Measurements from ENCODE around the gene DESI2.
"Not testable (repeated sequence)": the region's sequence is repeated elsewhere in the genome, so short reads cannot be mapped to it uniquely, and the experiment has no call there.

Gene DESI2

DNA sequence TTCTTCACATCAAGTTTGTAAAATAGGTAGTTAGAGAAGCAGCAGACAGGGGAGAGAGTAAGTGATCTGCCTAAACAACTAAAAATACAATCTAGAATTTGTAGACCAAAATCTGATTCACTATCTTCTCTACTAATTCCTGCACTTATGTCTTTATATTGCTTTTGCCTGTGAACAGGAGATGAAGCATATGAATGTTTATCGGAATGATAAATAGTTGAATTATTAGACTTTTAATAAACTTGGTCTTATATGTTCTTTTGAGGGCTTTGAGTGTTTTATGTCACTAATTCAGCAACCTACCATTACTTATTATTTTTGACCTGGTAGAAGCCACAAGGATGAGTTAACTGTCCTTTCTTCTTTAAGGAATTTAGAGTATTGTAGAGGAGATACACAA lies 2.3 kb downstream of the DESI2 start:
- DNase-seq = no peak

DNA sequence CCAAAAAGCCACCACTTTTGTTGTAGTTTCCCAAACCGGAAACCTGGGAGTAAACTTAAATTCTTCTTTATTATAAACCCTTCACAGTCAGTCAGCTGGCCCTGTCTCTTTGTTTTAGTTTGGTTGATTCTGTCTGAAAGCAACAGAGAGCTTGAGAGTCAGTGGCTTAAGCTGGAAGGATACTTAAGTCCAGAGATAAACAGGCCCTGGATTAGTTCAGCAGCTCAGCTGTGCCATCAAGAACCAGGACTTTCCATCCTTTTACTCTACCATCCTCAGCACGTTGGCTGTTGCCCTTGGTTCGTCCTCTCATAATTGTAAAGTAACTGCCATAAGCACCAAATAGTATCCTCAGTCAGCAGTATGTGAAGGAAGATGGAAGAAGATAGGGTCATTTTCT lies 4.5 kb downstream of the DESI2 start:
- no peak for DNase-seq

DNA sequence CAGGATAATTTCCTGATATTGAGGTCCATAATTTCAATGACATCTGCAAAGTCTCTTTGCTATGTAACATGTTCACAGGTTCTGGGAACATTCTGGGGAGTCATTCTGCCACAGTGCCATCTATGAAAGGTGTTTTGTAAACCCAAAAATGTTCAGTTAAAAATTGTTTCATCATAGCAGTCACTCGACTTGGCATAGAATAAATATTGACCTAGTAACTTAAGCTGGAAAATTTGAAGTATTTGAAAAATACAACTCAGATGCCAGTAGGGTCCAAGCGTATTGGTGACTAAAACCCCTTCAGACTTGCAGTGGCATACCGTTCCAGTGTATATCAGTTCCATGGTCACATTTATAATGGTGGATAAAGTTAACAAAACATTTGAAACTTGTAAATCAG lies 6.8 kb downstream of the DESI2 start:
- no peak for DNase-seq

DNA sequence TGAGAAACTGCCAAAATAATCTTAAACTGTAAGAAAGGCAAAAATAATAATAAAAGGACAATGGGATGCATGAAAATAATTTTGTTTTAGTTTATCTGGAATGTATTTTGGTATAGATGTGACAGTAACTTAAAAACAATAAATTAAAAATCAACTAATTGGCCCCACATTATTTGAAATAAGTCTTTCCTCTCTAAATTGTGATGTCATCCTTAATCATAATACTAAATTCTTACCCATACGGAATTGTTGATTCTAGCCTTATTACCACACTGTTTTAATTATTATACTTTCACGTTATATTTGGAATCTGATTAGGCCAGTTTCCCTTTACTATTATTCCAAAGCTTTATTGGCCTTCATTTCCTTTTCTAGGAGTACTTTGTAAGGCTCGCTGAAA lies 7.7 kb downstream of the DESI2 start:
- DNase-seq = no peak

DNA sequence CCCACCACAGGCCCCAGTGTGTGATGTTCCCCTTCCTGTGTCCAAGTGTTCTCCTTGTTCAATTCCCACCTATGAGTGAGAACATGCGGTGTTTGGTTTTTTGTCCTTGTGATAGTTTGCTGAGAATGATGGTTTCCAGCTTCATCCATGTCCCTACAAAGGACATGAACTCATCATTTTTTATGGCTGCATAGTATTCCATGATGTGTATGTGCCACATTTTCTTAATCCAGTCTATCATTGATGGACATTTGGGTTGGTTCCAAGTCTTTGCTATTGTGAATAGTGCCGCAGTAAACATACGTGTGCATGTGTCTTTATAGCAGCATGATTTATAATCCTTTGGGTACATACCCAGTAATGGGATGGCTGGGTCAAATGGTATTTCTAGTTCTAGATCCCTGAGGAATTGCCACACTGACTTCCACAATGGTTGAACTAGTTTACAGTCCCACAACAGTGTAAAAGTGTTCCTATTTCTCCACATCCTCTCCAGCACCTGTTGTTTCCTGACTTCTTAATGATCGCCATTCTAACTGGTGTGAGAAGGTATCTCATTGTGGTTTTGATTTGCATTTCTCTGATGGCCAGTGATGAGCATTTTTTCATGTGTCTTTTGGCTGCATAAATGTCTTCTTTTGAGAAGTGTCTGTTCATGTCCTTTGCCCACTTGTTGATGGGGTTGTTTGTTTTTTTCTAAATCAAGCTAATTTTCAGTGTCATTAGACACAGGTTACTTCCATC lies 8.8 kb downstream of the DESI2 start:
- not testable (repeated sequence) for DNase-seq

DNA sequence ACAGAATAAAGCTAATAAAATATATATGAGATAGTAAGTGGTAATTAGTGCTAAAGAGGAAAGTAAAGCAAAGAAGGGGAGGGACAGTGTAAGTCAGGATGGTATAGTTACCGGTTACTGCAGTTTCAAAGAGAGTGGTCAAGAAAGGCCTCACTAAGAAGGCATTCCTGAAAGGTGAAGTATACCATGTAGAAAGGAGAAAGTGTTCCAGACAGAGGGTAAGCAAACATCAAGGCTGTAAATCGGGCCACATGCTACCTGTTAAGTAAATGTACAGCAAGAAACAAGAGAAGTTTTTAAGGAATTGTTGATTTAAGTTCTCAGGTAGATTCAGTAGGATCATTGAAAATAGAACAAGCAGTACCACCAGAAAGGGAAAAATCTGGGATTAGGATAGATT lies 9.7 kb downstream of the DESI2 start:
- DNase-seq = no peak

DNA sequence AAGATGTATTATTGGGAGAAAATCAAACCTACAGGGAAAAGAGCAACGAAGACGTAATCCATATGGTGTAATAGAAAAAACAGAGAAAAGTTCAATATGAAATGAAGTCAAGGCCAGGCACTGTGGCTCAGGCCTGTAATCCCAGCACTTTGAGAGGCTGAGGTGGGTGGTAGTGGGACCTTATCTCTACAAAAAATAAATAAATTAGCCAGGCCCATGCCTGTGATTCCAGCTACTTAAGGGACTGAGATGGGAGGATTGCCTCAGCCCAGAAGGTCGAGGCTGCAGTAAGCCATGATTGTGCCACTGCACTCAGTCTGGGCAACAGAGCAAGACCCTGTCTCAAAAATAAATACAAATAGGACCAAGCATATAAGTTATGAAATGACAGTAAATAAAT lies 11.4 kb downstream of the DESI2 start:
- no peak for DNase-seq

DNA sequence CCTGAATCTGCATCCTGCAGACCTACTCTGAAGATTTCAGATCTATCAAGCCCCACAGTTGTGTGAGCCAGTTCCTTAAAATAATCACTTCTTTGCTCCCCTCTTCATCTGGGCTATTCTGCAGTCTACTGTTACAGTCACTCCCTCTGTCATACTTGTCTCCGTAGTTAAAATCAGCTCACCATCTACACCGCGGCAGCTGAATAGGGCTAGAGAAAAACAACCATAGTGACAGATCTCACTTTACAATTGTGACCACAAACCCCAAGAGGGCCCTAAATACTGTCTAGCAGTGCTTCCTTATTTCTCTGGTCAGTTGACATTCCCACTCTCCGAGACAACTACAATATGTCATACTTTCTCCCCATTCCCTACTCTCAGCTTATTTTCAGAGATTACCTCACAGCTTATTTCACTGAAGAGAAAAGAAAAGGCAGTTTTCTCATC lies 12.9 kb downstream of the DESI2 start:
- no peak for DNase-seq

DNA sequence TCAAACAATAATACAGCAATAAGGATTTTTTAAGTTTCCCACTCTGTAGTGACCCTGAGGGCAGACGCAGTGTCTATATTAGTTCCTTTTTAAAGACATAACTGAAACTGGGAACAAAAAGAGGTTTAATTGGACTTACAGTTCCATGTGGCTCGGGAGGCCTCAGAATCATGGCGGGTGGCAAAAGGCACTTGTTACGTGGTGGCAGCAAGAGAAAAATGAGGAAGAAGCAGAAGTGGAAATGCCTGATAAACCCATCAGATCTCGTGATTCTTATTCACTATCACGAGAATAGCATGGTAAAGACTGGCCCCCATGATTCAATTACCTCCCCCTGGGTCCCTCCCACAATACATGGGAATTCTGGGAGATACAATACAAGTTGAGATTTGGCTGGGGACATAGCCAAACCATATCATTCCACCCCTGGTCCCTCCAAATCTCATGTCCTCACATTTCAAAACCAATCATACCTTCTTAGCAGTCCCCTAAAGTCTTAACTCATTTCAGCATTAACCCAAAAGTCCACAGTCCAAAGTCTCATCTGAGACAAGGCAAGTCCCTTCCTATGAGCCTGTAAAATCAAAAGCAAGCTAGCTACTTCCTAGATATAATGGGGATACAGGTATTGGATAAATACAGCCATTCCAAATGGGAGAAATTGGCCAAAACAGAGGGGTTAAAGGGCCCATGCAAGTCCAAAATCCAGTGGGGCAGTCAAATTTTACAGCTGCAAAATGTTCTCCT lies 13.9 kb downstream of the DESI2 start:
- DNase-seq = not testable (repeated sequence)

DNA sequence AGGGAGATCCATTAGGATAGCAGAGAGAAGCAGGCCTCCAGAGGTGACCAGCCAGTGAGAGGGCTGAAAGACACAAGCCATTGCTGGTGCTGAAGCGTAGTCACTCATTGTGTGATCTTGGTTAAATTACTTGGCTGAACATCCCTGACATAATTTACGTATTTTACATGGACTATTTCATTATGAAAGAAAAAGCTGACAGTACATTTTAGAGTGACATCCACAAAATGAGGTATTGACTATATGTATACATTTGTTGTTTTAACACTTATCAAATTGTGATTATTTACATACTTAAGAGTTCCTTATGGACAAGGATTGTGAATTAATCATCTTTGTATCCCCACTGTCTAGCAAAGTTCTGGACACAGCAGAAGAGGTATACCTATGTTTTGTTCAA lies 14.9 kb downstream of the DESI2 start:
- DNase-seq = no peak

DNA sequence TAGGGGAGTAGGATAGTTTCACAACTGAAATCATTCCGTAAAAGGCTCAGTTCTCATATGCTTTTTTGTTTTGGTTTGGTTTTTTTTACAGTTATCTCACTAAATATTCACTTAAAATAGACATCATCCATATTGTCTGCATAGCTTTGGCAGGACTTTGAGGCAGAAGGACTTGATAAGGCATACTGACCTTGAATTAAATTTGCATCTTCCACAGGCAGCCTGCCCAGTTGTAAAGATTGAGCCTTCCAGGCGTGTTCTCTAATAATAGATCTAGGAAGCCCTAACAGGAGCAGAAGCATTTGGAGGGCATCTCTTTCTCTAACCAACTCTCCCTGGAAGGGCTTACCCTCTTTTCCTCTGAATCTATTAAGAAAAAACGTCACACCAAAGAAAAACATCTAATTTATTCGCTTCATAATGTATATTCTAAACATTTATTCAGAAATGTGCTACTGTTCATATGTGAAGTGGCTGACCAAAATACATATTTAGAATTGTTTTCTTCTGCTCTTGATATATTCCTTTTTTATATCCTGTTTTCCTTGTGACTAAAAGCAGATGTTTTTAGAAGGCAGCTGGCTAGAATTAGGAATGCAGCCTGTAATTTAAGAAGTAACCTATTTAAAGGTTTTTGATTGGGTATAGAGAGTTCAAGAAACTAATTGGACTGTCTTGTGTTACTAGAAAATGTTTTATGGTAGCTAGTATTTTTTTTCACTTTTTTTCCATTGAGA lies 20.2 kb downstream of the DESI2 start:
- DNase-seq = no peak

DNA sequence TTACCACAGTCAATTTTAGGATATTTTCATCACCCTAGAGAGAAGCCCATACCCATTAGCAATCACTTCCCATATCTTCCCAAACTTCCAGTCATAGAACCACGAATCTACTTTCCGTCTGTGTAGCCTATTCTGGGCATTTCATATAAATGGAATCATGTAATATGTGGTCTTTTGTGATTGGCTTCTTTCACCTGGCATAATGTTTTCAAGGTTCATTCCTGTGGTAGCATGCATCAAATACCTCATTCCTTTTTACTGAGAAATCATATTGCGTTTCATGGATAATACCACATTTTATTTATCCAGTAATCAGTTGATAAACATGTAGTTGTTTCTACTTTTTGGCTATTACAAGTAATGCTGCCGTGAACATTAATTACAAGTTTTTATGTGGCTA lies 21.5 kb downstream of the DESI2 start:
- no peak for DNase-seq

DNA sequence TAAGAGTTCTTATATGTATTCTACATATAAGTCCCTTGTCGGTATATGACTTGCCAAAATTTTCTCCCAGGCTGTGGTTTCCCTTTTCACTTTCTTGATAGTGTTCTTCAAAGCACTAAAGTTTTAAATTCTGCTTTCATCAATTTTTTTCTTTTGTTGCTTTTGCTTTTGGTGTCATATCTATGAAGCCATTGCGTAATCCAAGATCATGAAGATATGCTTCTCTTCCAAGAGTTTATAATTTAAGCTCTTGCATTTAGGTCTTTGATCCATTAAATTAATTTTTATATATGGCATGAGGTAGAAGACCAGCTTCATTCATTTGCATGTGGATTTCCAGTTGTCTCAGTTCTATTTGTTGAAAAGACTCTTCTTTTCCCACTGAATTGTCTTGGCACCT lies 22.2 kb downstream of the DESI2 start:
- DNase-seq = no peak

DNA sequence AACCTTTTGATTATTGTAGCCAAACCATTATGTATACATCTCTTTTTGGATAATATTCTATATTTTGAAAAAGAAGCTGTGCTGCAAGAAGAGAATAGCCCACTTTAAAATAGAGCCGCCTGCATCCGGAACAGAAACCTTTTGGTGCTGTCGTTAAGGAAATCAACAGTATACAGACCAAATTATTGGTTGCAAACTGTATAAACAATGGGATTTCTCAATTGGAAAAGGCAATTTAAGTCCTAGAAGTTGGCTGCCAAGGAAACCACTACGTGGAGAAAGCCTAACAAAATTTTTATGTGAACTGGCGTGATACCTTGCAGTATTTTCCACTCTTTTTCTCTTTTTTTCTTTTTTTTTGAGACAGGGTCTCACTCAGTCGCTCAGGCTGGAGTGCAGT lies 25.8 kb downstream of the DESI2 start:
- DNase-seq = no peak

DNA sequence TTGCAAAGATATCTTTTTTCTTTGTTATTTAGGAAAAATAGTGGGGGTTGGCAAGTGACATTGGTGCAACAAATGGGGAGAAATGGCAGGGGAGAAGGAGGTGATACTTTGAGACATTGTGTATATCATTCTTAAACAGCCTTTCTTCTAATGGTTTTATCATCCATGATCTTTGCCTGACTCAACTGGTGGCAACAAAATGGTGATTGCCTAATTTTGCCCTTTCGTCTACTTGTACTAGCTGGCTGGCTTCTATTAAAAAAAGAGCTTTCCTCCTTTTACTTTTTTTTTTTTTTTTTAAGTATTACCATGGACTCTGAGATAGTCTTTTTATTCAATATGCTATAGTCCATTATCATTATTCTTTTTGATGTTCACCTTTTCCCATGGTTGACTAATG lies 27.7 kb downstream of the DESI2 start:
- no peak for DNase-seq

DNA sequence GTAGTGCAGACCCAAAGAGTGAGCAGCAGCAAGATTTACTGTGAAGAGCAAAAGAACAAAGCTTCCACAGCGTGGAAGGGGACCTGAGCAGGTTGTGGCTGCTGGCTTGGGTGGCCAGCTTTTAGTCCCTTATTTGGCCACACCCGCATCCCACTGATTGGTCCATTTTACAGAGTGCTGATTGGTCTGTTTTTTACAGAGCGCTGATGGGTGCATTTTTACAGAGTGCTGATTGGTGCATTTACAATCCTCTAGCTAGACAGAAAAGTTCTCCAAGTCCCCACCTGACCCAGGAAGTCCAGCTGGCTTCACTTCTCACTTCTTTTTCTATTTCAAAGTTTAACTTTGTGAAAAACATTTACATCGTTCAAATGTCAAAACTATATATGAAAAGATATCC lies 29.2 kb downstream of the DESI2 start:
- not testable (repeated sequence) for DNase-seq

DNA sequence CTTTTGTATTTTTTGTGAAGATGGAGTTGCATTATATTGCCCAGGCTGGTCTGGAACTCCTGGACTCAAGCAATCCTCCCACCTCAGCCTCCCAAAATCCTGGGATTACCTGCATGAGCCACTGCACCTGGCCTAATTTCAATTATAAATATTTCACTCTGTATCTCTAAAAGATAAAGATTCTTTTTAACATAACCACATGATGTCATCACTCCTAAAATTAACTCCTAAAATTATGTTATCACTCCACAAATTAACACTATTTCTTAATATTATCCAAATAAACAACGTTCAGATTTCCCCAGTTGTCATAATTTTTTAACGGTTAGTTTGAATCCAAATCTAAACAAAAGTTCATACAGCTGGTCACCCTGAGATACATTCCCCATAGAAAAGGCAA lies 43.0 kb downstream of the DESI2 start:
- no peak for DNase-seq

DNA sequence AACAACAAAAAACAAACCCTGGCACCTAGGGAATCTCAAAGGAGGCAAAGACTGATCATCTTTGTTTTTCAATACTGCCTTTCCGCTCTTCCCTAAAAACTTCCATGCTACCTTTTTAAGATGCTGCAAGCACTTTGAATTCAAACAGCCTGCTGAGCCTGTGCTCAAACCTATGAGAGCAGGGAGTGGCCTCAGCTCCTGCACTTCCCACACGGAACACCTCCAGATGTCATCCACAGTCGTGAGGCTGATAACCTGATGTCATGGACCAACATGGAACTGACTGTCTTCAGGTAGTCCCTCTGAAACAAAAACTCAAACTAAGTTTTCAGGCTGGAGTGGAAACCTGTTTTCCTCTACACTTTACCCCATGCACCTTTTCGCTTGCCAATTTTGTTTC lies 46.8 kb downstream of the DESI2 start:
- DNase-seq = no peak

DNA sequence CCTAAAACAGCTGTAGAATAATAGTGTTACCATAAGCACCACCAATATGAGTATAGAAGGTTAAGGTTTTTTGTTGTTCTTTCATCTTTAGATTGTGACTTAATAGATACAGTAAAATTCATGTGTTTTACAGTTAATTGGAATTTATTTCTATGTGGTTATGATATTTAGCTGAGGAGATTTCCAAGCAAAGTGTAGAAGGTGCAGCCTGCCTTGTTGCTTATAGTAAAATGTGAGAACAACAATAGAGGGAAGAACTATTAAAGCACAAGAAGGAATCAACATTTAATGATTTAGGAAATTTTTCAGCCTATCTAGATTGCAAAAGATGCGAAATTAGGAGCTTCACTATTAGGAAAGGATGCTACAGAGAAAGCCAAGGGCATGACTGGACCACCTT lies 47.9 kb downstream of the DESI2 start:
- no peak for DNase-seq

DNA sequence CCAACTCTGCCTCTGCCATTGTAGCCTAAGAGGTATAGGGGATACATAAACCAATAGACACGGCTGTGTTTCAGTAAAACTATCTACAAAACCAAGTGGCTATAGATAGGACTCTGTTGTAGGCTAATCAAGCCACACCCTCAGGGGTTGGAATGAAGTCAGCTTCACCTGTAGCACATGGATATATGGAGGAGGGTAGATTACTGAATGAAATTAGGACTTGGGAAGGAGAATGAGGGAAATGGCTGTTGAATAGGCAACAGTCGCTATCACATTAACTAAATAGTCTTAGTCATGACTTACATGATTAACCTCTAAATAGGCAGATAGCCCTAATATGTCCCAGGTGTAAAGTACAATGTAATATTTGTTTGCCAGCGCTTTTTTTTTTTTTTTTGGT lies 49.7 kb downstream of the DESI2 start:
- DNase-seq = no peak

DNA sequence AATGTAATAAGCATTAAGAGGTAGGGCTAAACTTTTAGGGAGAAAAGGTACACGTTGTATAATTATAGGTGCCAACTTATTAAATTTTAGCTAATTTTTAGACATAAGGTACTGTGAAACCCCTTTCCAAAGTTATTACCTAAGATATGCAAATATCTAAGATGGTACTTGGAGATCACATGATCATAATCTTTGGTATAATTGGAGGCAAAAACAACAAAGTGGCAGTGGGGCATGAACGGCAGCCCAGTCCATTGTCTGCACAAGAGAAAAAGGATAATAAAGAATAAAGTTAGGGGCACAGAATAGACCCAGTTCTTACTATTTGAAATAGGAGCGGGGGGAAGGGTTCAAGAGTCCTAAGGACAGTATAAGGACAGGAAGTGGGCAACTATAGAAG lies 51.2 kb downstream of the DESI2 start:
- DNase-seq = no peak

DNA sequence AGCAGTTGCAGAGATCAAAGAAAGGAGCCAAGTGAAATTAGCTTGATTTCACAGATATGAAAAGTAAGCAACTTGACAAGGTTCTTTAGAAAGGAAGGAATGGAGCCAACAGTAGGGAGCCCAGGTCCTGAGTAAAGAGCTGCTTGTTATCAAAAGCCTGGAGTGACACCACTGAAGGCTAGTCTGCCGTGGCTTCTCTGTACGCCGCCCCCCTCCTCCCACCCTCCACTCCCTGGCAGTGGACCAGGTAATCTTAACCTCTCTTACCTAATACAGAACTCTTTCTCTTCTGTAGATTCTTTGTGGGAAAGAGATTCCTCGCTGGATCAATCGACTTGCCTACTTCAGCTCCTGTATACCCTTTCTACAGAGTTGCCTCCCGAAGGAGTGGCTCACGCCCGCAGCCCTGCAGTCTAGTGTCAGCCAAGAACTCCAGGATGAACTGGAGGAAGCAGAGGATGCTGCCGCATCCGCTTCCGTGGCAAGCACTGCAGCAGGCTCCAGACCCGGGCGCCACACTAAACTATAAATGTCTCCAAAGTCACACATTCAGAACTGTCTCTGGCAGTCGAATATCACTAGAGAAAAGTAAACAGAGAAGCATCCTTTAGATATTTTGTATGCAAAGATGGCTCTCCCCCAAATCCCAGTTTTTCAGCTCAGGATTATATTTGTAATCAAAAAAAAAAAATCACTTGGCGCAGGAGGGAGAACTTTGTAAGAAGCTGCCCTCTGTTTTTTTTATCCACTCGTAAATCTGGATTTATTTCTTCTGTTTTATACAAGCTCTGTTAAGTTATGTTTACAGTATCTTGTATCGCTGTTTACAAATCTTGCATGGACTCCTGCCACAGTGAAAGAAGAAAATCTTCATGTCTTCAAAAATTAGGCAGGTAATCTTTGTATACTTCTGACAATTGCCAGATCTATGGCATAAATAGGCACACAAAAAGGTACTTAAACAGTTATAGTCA lies 52.6 kb downstream of the DESI2 start:
- no peak for DNase-seq

DNA sequence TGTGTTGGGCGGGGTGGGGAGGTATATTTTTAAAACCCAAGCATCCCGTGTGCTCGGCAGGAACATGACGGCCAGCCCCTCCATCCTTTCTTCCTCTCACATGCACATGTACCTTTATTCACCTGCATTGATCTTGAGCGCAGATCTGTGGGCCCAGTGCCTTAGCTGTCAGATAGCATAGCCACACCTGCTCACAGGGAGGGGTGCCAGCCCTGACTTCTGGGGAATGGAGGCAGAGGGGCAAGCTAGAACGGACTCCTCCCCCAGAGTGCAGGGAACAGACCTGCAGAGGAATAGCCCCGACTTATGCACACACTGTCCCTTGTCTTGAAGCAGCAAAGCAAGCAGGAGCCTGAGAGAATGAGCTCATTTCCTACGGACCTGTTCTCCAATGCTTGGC lies 56.1 kb downstream of the DESI2 start:
- DNase-seq = no peak
